Keratinocyte (primary cell): ENCODE results near the gene ZFYVE26. TPM values are rescaled to one million over a fixed set of nuclear protein-coding genes. Genes with fewer than 3 reads are reported as not detected.
A peak's percentile ranks its signal among the peaks of the same experiment; 100 is the strongest.

ENCODE experiments used
- DNase-seq: peaks from one replicate; pipeline ENCODE4 v3.0.0-alpha.2; 2011; ENCODE audit warnings: low read depth, missing footprints, low spot score
- FAIRE-seq: peaks from 2 replicates; lab custom pipeline; 2011; peaks lifted over from hg19 to GRCh38; lab: Jason Lieb, UNC
- H2AFZ ChIP-seq: 2 replicates; pipeline ENCODE4 v1.6.0; 2012; ENCODE audit warnings: low read length, control low read depth, inconsistent platforms; ENCODE audit not compliant: control insufficient read depth
- H3K27ac ChIP-seq: 2 replicates; pipeline ENCODE4 v1.5.1; 2011; ENCODE audit warnings: low read length; ENCODE audit not compliant: control insufficient read depth, insufficient read depth
- H3K27me3 ChIP-seq: 3 replicates; pipeline ENCODE4 v1.6.0; 2011; ENCODE audit warnings: low read length; ENCODE audit not compliant: control insufficient read depth, insufficient read depth; ENCODE audit errors: extremely low read depth
- H3K36me3 ChIP-seq, 2 experiments: 2 replicates in 1 of 2; 3 replicates in 1 of 2; pipeline ENCODE4 v1.5.1; 2011; ENCODE audit warnings: low read length in 2 of 2, mild to moderate bottlenecking in 1 of 2; ENCODE audit not compliant: control insufficient read depth in 2 of 2, insufficient read depth in 2 of 2; ENCODE audit errors: extremely low read depth in 1 of 2
- H3K4me1 ChIP-seq: 3 replicates; pipeline ENCODE4 v1.5.1; 2011; ENCODE audit warnings: low read length; ENCODE audit not compliant: control insufficient read depth, insufficient read depth; ENCODE audit errors: extremely low read depth
- H3K4me2 ChIP-seq: 3 replicates; pipeline ENCODE4 v1.6.0; 2011; ENCODE audit warnings: low read depth, low read length; ENCODE audit not compliant: control insufficient read depth, insufficient read depth; ENCODE audit errors: extremely low read depth
- H3K4me3 ChIP-seq, 3 experiments: fragments of 200-600 bp in 1 of 3; sonication (generic) in 1 of 3; 2 replicates in 2 of 3; 3 replicates in 1 of 3; pipeline ENCODE4 v1.5.1; 2011 to 2016; ENCODE audit warnings: low read length in 3 of 3, mild to moderate bottlenecking in 3 of 3, control low read depth in 2 of 3, inconsistent platforms in 1 of 3, low read depth in 1 of 3, mixed read lengths in 1 of 3, mixed run types in 1 of 3, moderate library complexity in 1 of 3; ENCODE audit not compliant: control insufficient read depth in 2 of 3, insufficient read depth in 2 of 3; ENCODE audit errors: extremely low read depth in 1 of 3
- H3K79me2 ChIP-seq: 2 replicates; pipeline ENCODE4 v1.6.0; 2012; ENCODE audit warnings: low read length; ENCODE audit not compliant: control insufficient read depth, insufficient read depth
- H3K9ac ChIP-seq: 3 replicates; pipeline ENCODE4 v1.6.0; 2011; ENCODE audit warnings: low read length; ENCODE audit not compliant: control insufficient read depth, insufficient read depth; ENCODE audit errors: extremely low read depth
- H3K9me1 ChIP-seq: 3 replicates; pipeline ENCODE4 v1.6.0; 2011; ENCODE audit warnings: low read length; ENCODE audit not compliant: control insufficient read depth, insufficient read depth; ENCODE audit errors: extremely low read depth
- H3K9me3 ChIP-seq: 2 replicates; pipeline ENCODE4 v1.5.1; 2012; ENCODE audit warnings: low read depth, low read length; ENCODE audit not compliant: control insufficient read depth
- H4K20me1 ChIP-seq: 3 replicates; pipeline ENCODE4 v1.6.0; 2011; ENCODE audit warnings: low read length; ENCODE audit not compliant: control insufficient read depth, insufficient read depth; ENCODE audit errors: extremely low read depth
- EZH2 ChIP-seq: IDR thresholded peaks from one replicate; pipeline ENCODE4 v1.6.1; 2012; ENCODE audit warnings: inconsistent platforms, mild to moderate bottlenecking, low read length, moderate library complexity
- dilution Hi-C: fragments of 300-500 bp; cut with MboI; formaldehyde crosslinking; loops from one replicate; pipeline ENCODE4 v1.7.0; 2020; ENCODE audit warnings: low sequenced_read_pairs; ENCODE audit not compliant: extremely low pct_ligation_motif_present
- polyA plus RNA-seq, 5 experiments: library from polyadenylated mRNA; depleted of rRNA in 3 of 5; stranded (reverse) in 3 of 5; stranded (forward) in 1 of 5; unstranded in 1 of 5; fragments of >200 nt; gene quantifications; 1 replicate in 1 of 5; 2 replicates in 3 of 5; 3 replicates in 1 of 5; pipeline versions ENCODE4 v1.2.1 to v1.2.3, GENCODE V29; 2011 to 2012; ENCODE audit warnings: missing spikeins in 2 of 5, low read depth in 1 of 5, low replicate concordance in 1 of 5
- TF ChIP-seq, protein P1 (sequence below), 3 experiments: IDR thresholded peaks in 1 of 3; conservative IDR thresholded peaks in 1 of 3; optimal IDR thresholded peaks in 1 of 3; 2 replicates in 2 of 3; 3 replicates in 1 of 3; pipeline versions ENCODE3 to v1.5.1; 2011; ENCODE audit warnings: low read length in 3 of 3, mild to moderate bottlenecking in 3 of 3, moderate library complexity in 2 of 3, control low read depth in 1 of 3, inconsistent platforms in 1 of 3; ENCODE audit not compliant: insufficient read depth in 2 of 3; ENCODE audit errors: extremely low read depth in 1 of 3

ZFYVE26 gene
- polyA plus RNA-seq, 1 donor (not counting 4 experiments of a cell fraction or from before 2014, with no cell fraction given) = 9.8 TPM

- dilution Hi-C loops = no loop called here
- H3K4me1 ChIP-seq = peaks cover 12% of the 10 kb centered on the region
- no peak overlapping the region for H3K9ac ChIP-seq
Measured at GRCh38 chr14:67814821-67815220, 1.6 kb downstream of the ZFYVE26 start.

DNA sequence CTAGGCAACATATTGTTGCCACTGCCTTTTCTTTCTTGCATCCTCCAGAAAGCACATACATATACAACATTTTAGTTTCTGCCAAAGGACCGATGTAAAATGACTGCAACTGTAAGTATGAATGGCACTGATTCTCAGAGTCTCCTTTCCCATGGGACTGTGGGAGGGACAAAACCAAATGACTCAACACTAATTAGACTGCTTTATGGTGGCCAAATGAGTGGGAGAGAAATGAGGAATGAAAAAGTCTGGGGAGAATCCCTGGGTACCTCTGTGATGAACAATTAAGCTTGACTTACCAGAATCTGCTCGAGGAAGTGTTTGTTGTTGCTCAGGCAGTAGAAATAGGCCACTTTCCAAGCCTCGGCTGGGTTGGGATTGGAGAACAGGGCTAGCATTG, 10.1 kb downstream of the ZFYVE26 start:
- Histone ChIP-seq H3K9me1 (no peaks in the 10 kb centered on the region), H3K79me2 (no peaks in the 10 kb centered on the region), H3K9me3 (no peaks in the 10 kb centered on the region), H4K20me1 (no peaks in the 10 kb centered on the region), H3K4me1 (no peaks in the 10 kb centered on the region), H3K27ac (no peak overlapping the region), H3K36me3 (peaks cover 22 to 37% of the 10 kb centered on the region in 2 experiments), H3K9ac (no peak overlapping the region), H3K27me3 (no peaks in the 10 kb centered on the region), H3K4me3 (no peak overlapping the region), H2AFZ (no peak overlapping the region), H3K4me2 (no peak overlapping the region)
- TF ChIP-seq, protein P1, sequence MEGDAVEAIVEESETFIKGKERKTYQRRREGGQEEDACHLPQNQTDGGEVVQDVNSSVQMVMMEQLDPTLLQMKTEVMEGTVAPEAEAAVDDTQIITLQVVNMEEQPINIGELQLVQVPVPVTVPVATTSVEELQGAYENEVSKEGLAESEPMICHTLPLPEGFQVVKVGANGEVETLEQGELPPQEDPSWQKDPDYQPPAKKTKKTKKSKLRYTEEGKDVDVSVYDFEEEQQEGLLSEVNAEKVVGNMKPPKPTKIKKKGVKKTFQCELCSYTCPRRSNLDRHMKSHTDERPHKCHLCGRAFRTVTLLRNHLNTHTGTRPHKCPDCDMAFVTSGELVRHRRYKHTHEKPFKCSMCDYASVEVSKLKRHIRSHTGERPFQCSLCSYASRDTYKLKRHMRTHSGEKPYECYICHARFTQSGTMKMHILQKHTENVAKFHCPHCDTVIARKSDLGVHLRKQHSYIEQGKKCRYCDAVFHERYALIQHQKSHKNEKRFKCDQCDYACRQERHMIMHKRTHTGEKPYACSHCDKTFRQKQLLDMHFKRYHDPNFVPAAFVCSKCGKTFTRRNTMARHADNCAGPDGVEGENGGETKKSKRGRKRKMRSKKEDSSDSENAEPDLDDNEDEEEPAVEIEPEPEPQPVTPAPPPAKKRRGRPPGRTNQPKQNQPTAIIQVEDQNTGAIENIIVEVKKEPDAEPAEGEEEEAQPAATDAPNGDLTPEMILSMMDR (optimal IDR thresholded peaks at IDR 0.05 in 1 of 3, IDR thresholded peaks at IDR 0.05 in 1 of 3, conservative IDR thresholded peaks at IDR 0.05 in 1 of 3; ENCODE audit: extremely low read depth in 1 of 3, insufficient read depth in 2 of 3, low read length in 3 of 3) = no peak
- no peak for TF ChIP-seq EZH2
- DNase-seq (no peak), FAIRE-seq (no peak)
- dilution Hi-C loops = no loop called here

More at GRCh38 chr14:67814821-67815220, 1.6 kb downstream of the ZFYVE26 start:
- peak overlapping the region; percentile 89 for H3K4me2 ChIP-seq
- no peaks in the 10 kb centered on the region for H3K9me1 ChIP-seq
- DNase-seq (no peak), FAIRE-seq (no peak)
- H3K9me3 ChIP-seq = no peaks in the 10 kb centered on the region
- no peak overlapping the region for H2AFZ ChIP-seq
- no peak for TF ChIP-seq EZH2
- TF ChIP-seq, protein P1 (optimal IDR thresholded peaks at IDR 0.05 in 1 of 3, IDR thresholded peaks at IDR 0.05 in 1 of 3, conservative IDR thresholded peaks at IDR 0.05 in 1 of 3; ENCODE audit: extremely low read depth in 1 of 3, insufficient read depth in 2 of 3, low read length in 3 of 3) = no peak
- H3K79me2 ChIP-seq = peaks cover 9% of the 10 kb centered on the region
- H3K36me3 ChIP-seq = peaks cover 0 to 5% of the 10 kb centered on the region in 2 experiments
- H3K4me3 ChIP-seq = no peak overlapping the region
- no peaks in the 10 kb centered on the region for H3K27me3 ChIP-seq
- H3K27ac ChIP-seq = no peak overlapping the region
- H4K20me1 ChIP-seq = no peaks in the 10 kb centered on the region
